Stimulated activated naive CD8-positive, alpha-beta T cell treated with anti-CD3 and anti-CD28 coated beads, Interleukin-15, Interleukin-2, amounts not matched to agents 100 U/mL and 50 U/mL, for 24 hours (primary cell): ENCODE measurements around the gene CAMKMT.
A peak's percentile ranks its signal among the peaks of the same experiment; 100 is the strongest.

ENCODE experiments used
- ATAC-seq: fragments of 150-1000 bp; cut with Tn5 transposase; one replicate; pipeline ENCODE4 v1.10.0; 2021
- DNase-seq: peaks from one replicate; pipeline ENCODE4 v3.0.0; 2021

Gene CAMKMT

GRCh38 chr2:44743473-44743872, 381.7 kb downstream of the CAMKMT start:
- DNase-seq (no peak), ATAC-seq (no peak)

DNA sequence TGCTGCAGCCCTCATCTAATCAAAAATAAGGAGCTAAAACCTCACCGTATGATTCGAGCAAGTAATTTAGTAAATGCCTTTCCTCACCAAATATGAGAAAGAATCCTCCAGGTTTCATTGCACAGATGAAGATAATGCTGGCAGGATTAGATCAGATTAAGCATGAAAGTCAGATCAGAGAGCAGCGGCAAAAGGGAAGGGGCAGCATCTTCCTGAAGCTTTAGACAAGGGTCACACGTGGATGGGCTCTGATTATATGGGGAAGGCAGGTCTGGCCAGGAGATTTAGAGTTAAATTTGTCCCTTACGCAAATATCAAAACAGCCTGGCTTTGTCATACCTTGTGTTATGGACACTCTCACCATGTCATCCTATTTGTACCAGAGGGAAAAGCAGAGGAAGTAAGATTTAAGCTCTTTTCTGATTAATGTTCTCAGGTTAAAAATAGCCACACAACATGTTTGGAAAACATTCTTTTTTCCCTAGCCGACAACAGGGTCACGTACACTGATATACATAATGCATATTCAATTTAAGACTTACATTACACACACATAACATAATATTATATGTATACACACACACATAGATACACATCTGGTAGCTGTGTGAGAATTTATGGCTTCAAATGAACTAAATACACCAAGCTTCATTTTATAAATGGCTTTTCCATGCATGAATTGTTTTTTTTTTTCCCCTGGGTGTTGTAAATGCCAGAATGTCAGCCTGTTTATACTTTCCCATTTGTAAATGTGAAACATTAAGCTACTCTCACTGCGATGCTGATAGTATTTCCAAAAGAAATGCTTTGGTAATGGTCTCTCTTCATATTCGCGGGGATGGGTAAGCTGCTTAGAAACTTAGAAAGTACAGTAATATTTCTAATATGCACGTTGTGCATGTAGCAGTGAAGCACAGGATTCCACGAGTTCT, 383.5 kb downstream of the CAMKMT start:
- no peak for ATAC-seq
- DNase-seq, result no peak

- ATAC-seq (no peak), DNase-seq (no peak)
These were observed 384.4 kb downstream of the CAMKMT start for GRCh38 chr2:44745922-44746766.

DNA sequence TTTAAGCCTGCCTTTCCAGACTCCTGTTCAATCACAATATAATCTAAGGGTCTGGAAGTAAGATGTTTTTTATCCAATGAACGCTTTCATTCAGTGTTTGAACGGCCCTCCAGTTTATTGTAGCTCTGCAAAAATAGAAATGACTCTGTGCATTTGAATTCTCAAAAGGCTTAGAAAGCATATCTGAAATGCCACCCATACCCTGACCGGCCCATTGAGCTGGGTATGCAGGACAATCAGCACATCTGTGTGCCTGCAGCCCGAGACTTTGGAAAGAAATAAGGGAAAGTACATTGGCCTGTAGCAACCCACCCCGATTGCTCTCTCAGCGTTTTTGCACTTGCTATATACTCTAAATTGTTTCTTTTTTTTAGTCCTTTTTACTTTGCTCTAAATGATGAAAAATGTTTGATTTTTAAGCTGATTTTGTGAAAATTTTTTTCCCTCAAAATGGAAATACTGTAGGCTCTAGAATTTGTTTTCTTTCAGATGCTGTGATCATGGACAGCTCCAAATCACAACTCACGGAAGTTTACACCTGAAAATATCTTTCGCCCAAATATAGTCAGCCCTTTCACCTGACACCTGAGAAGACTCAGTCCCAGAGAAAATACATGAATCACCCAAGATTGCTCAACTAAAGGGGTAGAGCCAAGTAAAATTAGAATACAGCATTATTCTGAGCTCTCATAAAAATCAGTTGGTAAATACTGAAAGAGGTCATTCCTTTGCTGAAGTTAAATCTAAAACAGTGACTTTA, 385.3 kb downstream of the CAMKMT start:
- no peak for DNase-seq
- no peak for ATAC-seq

DNA sequence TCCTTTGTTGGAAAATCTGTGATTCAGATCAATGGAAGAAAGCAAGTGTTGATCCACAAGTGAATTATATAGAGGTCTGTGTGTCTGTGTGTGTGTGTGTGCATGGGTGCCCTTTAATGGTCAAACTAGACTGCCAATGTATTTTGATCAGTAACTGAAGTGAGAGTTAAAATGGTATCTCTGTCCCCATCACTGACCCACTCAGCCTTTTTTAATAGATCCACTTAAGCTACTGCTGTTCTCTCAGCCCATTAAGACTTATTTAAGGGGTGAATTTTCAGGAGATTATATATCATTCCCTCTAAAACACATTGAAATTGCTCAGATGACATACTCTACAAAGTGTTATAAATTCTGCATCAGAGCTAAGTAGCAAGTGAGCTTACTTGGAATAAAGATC, 386.0 kb downstream of the CAMKMT start:
- ATAC-seq (no peak), DNase-seq (no peak)

GRCh38 chr2:44751754-44752479, 390.2 kb downstream of the CAMKMT start:
- ATAC-seq, result no peak
- no peak for DNase-seq

DNA sequence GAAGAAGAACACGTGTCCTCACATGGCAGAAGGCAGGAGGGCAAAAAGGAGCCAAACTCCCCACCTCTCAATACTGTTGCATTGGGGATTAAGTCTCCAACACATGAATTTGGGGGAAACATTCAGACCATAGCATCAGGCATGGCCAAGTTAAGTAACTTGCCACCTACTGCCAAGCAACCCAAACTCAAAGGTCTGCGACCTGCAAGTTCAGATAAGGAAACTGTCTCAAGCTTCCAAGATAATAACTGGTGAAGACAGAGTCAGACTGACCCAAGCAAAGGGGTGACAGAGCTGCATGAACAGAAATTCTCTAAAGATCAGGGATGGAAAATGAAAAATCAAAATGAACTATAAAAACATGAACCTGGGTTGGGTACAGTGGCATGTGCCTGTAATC, 391.0 kb downstream of the CAMKMT start:
- ATAC-seq (no peak), DNase-seq (no peak)

- DNase-seq, result peak; percentile 31
- peak; percentile 67 for ATAC-seq
These were observed 392.0 kb downstream of the CAMKMT start for GRCh38 chr2:44753552-44754285.

DNA sequence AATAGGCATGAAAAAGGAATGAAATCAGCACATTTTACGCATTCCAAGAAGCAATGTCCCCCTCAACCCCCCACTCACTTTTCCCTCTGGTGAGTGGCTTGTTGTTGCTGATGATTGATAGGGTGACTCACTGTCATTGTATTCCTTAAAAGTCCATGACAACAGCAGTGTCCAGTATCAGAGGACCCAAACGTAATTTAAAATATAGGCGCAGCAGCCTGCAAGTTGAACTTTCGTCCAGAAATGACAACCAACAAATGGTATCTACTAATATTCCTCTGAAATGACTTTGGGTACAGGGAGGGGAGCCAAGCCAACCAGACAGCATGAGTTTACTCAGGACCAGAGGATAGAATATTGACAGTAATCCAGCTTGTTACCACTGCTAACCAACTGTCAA, 396.8 kb downstream of the CAMKMT start:
- ATAC-seq (no peak), DNase-seq (no peak)

DNA sequence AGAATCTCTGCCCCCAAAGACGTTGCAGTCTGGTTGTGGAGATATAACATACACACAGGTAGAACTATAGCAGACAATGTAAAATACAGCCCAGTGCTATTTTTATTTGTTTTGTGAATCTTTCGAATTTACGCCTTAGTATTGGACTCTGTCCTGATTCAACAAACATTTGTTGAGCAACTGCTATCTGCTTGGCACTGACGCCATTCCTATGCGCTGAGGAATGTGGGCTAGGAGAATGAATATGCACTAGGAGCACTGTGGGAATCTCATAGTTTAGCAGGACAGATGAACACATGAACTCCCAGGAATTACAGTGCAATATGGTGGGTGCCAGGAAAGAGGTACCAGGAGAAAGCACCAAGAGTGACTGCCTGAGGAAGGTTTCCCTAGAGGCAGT, 398.1 kb downstream of the CAMKMT start:
- ATAC-seq, result no peak
- DNase-seq, result no peak

DNA sequence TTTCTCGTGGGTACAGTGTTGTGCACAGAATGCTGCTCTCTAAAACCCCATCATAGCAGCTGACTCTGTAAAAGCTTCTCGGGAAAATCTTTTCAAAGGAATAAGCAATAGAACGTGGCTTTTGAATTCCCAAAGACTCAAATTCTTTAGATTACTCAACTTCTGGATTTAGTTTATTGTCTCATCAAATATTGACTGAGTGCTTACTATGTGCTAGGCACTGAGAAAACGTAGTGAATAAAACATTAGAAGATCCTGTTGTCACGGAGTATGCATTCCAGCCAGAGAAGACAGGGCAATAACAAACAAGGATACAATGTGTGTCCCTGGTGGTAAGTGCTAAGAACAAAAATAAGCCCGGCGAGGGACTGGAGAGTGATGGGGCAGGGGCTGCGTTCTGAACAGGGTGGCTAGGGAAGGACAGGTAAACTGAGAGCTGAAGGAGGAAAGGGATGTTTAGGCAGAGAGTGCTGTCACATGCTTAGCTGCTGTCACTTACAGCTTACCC, 401.6 kb downstream of the CAMKMT start:
- DNase-seq, result no peak

GRCh38 chr2:44766220-44766619, 404.5 kb downstream of the CAMKMT start:
- DNase-seq (no peak), ATAC-seq (no peak)

More for the DNA sequence above, 401.6 kb downstream of the CAMKMT start:
- ATAC-seq, result no peak

DNA sequence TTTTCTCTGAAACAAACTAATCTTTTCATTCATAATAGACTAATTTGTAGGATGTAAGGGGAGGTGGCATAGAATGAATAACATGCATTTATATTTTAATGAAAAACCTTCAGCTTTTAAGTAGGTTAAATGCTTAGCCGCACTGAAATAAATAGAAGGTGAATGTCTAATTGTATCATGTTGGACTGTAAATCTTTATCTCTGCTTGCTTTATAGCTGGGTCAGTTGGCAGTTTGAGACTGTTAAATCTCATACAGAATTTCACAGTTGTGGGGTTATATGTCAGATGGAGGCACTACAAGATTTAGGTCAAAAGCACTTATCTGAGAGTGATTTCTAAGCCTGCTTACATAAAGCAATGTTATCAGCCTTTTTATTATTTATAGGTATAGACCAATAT, 405.0 kb downstream of the CAMKMT start:
- DNase-seq, result no peak

DNA sequence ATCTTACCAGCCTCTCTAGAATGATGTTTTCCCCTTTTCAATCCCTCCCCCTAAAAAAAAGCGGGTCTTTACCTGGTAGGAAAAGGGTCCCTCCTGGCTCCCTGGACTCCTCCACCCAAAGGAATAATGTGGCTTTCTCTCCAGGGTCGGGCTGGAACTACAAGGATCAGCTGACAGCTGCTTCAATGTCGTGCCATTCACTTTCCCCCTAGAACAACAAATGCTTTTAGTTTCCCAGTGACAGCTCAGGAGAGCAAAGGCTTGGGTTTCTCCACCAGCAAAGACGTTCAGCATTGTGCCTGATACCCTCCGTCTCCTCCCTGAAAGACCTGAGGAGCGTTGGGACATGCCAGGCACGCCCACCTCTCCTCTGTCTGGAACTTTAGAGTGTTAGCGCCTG, 405.9 kb downstream of the CAMKMT start:
- no peak for DNase-seq

More for the DNA sequence above, 405.0 kb downstream of the CAMKMT start:
- no peak for ATAC-seq

DNA sequence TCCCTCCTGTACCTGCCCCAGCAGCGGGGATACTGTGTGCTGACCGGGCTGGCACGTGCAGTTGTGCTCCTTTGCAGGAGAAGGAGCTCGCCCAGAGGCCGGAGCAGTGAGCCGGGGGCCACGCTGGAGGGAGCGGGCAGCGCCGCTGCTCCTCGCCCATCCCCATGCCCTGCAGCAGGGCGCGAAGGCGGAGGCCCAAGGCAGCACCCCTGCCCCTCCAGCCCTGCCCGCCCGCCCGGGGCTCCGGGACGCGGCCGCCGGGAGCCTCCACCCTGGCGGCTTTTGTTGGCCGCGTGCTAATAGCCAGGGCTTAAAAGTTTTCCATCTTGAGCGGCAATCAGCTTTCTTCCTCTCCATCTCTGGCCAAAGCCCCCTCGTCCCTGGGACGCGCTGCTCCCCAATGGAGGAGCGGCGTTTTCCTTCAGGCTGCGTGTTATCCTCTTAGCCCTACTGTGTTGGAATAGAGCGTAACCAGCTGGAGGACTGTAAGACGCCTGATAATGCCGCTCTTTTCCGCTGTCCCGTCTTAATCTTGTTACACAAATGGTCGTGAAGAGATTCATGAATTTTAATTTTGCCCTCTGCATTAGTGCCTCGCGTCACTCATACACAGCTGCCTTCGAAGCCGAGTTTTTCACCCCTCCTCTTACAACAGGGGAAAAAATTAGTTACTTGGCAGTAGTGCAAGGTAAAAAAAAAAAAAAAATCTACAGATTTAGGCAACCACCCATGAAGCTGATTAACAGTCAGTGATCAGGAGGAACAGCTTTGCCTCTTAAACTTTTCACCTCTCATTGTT, 406.9 kb downstream of the CAMKMT start:
- DNase-seq (no peak), ATAC-seq (no peak)

More for the DNA sequence above, 405.9 kb downstream of the CAMKMT start:
- no peak for ATAC-seq

DNA sequence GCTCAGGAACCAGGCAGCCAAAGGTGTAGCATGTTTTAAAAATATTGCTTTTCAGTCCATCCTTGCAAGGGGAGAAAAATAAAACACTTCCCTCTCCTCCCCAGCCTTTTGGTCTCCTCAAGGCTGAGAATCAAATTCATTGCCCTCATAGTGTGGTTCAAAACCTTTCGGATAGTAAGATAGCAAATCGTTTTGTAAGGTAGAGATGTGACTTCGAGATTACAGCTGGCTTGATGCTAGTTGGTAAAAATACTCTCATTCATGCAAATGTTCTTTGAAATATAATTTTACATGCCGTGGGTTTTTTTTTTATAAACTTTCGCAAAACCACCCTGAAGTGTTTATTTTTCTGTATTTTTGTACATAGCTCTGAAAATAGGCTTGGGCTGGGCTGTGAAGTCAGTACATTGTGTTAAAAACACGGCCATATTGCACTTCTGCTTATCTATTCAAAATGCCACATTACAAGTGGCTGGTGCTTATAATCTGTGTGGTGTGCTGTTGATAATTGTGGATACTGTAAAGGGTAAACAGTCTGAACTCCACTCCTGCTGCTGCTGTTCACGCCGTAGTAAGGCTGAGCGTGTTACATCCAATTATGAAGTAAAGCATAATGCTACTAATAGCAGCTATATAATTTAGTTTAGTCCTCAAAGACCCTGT, 407.7 kb downstream of the CAMKMT start:
- ATAC-seq (no peak), DNase-seq (no peak)

GRCh38 chr2:44770221-44771195, 408.8 kb downstream of the CAMKMT start:
- ATAC-seq, result no peak
- DNase-seq, result no peak

DNA sequence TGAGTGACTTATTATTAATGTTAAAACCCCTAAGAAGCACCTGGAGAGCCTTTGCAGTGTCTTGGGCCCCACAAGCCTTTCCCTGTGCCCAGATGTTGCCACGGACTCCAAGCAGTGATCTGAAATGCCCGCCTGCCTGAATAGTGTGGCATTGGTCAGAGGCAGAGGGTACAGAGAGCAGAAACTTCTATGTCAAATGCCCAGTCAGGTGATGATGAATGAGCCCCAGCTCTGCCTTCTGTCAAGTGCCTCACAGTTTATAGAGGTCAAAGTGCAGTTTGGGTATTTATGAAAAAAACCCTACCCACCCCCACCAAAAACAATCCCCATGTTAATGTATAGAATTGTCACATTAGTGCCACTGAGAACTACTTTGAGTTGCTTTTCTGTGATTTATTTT, 409.8 kb downstream of the CAMKMT start:
- no peak for ATAC-seq
- DNase-seq, result no peak
